ENCODE results near the gene AIG1.

The AIG1 gene

DNA sequence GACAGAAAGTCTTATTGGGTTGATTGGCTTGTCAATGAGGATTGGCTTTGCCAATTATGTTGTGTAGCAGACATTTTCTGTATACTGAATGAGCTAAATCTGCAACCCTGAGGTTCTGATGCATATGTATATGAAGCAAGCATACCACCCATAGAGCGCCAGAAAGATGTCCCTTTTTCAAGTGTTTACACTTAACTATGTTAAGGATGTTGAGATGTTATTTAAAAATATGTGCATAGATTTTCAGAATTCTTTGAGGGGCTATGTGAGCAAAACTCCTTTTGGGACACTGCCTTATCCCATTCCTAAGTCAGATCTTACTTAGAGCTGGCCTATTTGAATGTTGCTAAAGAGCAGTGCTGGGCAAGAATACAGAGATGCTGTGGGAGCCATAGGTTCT lies 1.9 kb downstream of the AIG1 start:
- TF ChIP-seq, protein P1, sequence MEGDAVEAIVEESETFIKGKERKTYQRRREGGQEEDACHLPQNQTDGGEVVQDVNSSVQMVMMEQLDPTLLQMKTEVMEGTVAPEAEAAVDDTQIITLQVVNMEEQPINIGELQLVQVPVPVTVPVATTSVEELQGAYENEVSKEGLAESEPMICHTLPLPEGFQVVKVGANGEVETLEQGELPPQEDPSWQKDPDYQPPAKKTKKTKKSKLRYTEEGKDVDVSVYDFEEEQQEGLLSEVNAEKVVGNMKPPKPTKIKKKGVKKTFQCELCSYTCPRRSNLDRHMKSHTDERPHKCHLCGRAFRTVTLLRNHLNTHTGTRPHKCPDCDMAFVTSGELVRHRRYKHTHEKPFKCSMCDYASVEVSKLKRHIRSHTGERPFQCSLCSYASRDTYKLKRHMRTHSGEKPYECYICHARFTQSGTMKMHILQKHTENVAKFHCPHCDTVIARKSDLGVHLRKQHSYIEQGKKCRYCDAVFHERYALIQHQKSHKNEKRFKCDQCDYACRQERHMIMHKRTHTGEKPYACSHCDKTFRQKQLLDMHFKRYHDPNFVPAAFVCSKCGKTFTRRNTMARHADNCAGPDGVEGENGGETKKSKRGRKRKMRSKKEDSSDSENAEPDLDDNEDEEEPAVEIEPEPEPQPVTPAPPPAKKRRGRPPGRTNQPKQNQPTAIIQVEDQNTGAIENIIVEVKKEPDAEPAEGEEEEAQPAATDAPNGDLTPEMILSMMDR (conservative IDR thresholded peaks at IDR 0.05; ENCODE audit: low read depth, low read length), result no peak
- H3K4me3 ChIP-seq (ENCODE audit: low read depth, low read length), result no peak overlapping the region
- DNase-seq (ENCODE audit: low read depth), result no peak

DNA sequence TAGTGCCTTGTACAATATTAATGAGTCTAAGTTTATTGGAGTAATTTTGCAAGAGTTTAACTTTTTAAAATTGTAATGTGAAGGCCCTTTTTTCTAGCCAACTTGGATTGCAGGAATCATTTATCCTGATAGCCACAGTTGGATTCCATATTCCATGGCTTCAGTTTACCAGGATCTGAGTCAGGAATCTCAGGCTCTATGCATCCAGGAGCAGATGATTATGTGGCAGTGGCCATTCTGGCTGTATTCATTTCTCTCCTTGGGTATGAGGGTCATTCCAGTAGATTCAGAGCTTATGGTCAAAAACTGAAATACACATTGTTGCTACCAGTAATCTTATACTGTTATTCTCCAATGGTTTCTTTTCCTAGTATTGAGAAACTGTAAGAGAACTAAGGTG lies 2.9 kb downstream of the AIG1 start:
- no peak for DNase-seq (ENCODE audit: low read depth)
- no peak overlapping the region for H3K4me3 ChIP-seq (ENCODE audit: low read depth, low read length)
- TF ChIP-seq, protein P1 (conservative IDR thresholded peaks at IDR 0.05; ENCODE audit: low read depth, low read length), result no peak

DNA sequence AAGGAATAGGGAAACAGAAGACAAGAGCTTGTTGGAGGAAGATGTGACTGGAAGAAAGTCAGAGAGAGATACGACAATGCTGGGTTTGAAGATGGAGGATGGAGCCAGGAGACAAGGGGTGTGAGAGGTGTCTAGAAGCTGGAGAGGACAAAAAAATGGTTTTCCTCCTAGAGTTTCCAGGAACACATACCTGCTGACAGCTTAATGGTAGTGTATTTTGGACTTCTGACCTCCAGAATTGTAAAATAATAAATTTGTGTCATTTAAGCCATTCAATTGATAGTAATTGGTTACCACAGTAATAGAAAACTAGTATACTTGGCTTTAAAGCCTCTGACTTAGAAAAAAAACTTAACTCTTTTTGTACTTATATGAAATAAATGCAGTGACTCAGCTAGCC lies 3.6 kb downstream of the AIG1 start:
- DNase-seq (ENCODE audit: low read depth), result no peak
- TF ChIP-seq, protein P1 (conservative IDR thresholded peaks at IDR 0.05; ENCODE audit: low read depth, low read length), result no peak
- no peak overlapping the region for H3K4me3 ChIP-seq (ENCODE audit: low read depth, low read length)

DNA sequence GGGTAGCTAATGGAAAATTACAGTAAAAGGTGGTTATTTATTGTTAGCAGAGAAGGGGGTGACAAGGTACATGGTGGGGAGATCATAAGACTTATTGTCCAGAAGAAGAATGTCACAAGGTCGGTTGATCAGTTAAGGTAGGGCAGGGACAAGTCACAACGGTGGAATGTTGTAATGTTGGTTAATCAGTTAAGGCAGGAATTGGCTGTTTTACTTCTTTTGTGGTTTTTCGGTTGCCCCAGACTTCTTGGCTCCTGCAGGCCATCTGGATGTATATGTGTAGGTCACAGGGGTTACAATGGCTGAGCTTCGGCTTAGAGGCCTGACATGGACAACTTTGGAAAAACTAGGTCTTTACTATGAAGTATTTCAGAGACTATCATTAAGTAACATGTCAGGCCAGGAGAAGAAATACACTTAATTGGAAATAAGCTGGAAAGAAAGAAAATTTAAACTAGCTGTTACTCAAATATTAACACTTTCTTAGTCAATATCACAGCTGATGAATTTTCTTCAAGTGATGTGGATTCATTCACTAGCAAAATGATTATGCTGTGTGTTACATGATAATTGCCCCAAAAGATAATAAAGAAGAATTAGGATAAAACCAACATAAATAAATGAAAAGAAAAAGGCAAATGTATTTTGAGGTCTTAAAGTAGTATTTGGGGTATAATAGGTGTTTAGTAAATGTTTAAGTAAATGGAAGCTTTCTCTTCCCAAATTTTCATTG lies 4.4 kb downstream of the AIG1 start:
- DNase-seq (ENCODE audit: low read depth), result no peak
- no peak overlapping the region for H3K4me3 ChIP-seq (ENCODE audit: low read depth, low read length)
- TF ChIP-seq, protein P1 (conservative IDR thresholded peaks at IDR 0.05; ENCODE audit: low read depth, low read length), result no peak

DNA sequence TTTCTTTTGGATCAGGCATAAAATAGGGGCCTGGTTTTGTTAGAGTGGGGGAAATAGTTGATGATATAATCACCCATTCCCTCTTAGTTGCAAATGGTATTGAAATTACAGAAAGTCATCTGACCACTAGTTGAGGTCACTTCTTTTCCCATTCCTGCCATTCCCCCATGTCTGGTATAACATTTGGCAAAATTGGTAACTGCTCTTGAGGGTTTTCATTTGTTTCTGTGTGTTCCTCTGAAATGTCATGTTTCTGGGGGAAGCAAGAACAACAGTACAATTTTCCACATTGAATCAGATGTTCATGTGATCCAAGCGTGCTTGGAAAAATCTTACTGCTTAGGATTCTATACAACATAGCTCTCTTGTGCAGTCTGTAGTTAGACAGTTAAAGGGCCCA lies 7.3 kb downstream of the AIG1 start:
- no peak for DNase-seq (ENCODE audit: low read depth)
- H3K4me3 ChIP-seq (ENCODE audit: low read depth, low read length), result no peak overlapping the region
- TF ChIP-seq, protein P1 (conservative IDR thresholded peaks at IDR 0.05; ENCODE audit: low read depth, low read length), result no peak

DNA sequence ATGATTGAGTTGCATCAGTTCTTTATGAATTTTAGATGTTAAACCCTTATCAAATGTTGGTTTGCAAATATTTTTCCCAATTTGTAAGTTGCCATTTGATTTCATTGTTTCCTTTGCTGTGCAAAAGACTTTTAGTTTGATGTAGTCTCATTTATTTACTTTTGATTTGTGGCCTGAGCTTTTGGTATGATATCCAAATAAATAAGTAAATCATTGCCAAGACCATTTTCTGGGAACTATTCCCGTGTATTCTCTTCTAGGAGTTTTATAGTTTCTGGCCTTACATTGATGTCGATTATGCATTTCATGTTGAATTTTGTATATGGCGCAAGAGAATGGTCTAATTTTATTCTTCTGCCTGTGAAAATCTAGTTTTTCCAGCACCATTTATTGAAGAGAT lies 13.4 kb downstream of the AIG1 start:
- H3K4me3 ChIP-seq (ENCODE audit: low read depth, low read length), result no peak overlapping the region
- TF ChIP-seq, protein P1 (conservative IDR thresholded peaks at IDR 0.05; ENCODE audit: low read depth, low read length), result no peak
- no peak for DNase-seq (ENCODE audit: low read depth)

DNA sequence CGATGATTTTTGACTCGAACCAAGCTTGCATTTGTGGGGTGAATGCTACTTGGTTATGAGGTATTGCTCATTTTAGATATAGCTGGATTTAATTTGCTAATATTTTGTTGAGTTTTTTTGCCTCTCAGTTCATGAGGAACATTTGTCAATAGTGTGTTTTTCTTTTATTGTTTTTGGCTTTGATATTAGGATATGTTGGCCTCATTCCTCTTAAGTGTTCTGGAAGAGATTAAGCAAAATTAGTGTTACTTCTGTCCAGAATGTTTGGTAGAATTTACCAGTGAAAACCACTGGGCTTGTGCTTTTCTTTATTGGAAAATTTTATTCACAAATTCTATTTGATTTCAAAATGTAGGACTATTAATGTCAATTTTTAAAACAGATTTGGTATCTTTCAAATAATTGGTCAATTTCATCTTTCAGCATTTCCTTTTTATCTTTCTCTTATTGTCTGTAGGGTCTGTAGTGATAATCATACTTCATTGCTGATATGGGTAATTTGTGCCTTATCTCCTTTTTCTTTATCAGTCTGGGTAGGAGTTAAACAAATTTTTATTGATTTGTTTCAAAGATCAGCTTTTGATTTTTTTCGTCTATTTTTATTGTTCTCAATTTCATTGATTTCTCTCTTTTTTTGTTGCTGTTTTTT lies 14.1 kb downstream of the AIG1 start:
- no peak for DNase-seq (ENCODE audit: low read depth)
- TF ChIP-seq, protein P1 (conservative IDR thresholded peaks at IDR 0.05; ENCODE audit: low read depth, low read length), result no peak
- H3K4me3 ChIP-seq (ENCODE audit: low read depth, low read length), result no peak overlapping the region

Measured in choroid plexus epithelial cell (primary cell).